ENCODE results near the gene CACNB4. TPM values are rescaled to one million over a fixed set of nuclear protein-coding genes. Genes with fewer than 3 reads are reported as not detected.

CACNB4 gene
- total and polyA plus RNA-seq, 2 of the 4 experiments (the other 2 are of a cell fraction): 0.12 to 0.36 TPM

- no peaks in the 10 kb centered on the region for H4K20me1 ChIP-seq (ENCODE audit: insufficient read depth, low read length)
- dilution Hi-C loops (cut with HindIII; ENCODE audit: low sequenced_read_pairs, unreplicated experiment): no loop called here
- DNase-seq (no peak), ATAC-seq (ENCODE audit: low read depth) (no peak)
- no peaks in the 10 kb centered on the region for H3K27me3 ChIP-seq (ENCODE audit: control insufficient read depth, insufficient read depth, low read length)
- H3K4me2 ChIP-seq (ENCODE audit: low read depth, low read length): no peak overlapping the region
- TF ChIP-seq RAD21 (IDR thresholded peaks at IDR 0.05; ENCODE audit: low read length) (no peak), FOS (IDR thresholded peaks at IDR 0.05; ENCODE audit: low read depth, low read length) (no peak), MAFK (IDR thresholded peaks at IDR 0.05; ENCODE audit: low read depth, low read length) (no peak), CHD1 (IDR thresholded peaks at IDR 0.05; ENCODE audit: low read depth, low read length) (no peak), USF2 (IDR thresholded peaks at IDR 0.05; ENCODE audit: low read depth, low read length) (no peak), CTCF (conservative IDR thresholded peaks at IDR 0.05; ENCODE audit: low read depth, low read length) (no peak), CEBPB (IDR thresholded peaks at IDR 0.05; ENCODE audit: low read depth, low read length) (no peak), SMC3 (IDR thresholded peaks at IDR 0.05; ENCODE audit: low read depth, low read length) (no peak), RFX5 (IDR thresholded peaks at IDR 0.05; ENCODE audit: low read depth, low read length) (no peak), MAZ (IDR thresholded peaks at IDR 0.05; ENCODE audit: borderline replicate concordance, low read depth, low read length) (no peak)
- H3K56ac ChIP-seq (ENCODE audit: extremely low read depth, insufficient read depth, low read length): no peak overlapping the region
- H2BK120ac ChIP-seq (ENCODE audit: low read depth, low read length): no peak overlapping the region
- H3K79me1 ChIP-seq (ENCODE audit: low read depth in 1 of 2, low read length in 2 of 2): no peaks in the 10 kb centered on the region
- no peak overlapping the region for H3K27ac ChIP-seq (ENCODE audit: insufficient read depth, low read length)
- no peak overlapping the region for H2AK9ac ChIP-seq (replicated peaks; ENCODE audit: low read depth, low read length, poor library complexity)
- no peak overlapping the region for H3K4ac ChIP-seq (ENCODE audit: low read depth, low read length)
- no peak overlapping the region for H2BK15ac ChIP-seq (ENCODE audit: low read depth, low read length)
- no peak overlapping the region for H3K4me3 ChIP-seq (ENCODE audit: insufficient read depth, low read depth, low read length)
- ChIA-PET CTCF (no interaction called here), POLR2A (ENCODE audit: unreplicated experiment) (no interaction called here)
- H3K4me1 ChIP-seq (ENCODE audit: control insufficient read depth, insufficient read depth, low read length): no peaks in the 10 kb centered on the region
- no peak overlapping the region for H3K14ac ChIP-seq (replicated peaks; ENCODE audit: low read depth, low read length)
- H4K5ac ChIP-seq (ENCODE audit: low read depth, low read length): no peak overlapping the region
- no peaks in the 10 kb centered on the region for H3K9me1 ChIP-seq (ENCODE audit: insufficient read depth, low read length)
- no peak overlapping the region for H2BK5ac ChIP-seq (ENCODE audit: low read depth, low read length, poor library complexity, severe bottlenecking)
- no peaks in the 10 kb centered on the region for H3K9me3 ChIP-seq (ENCODE audit: control insufficient read depth, insufficient read depth, low read length)
- H4K8ac ChIP-seq (ENCODE audit: low read depth in 2 of 2, low read length in 2 of 2): no peak overlapping the region
- H2AK5ac ChIP-seq (ENCODE audit: low read depth, low read length): no peak overlapping the region
- no peaks in the 10 kb centered on the region for H3K36me3 ChIP-seq (ENCODE audit: control insufficient read depth, insufficient read depth, low read length)
- intact Hi-C loops (cut with micrococcal nuclease): no loop called here
- H4K91ac ChIP-seq (ENCODE audit: insufficient read depth, low read depth, low read length): no peak overlapping the region
- no CpG with 5 or more reads among the region's 4 CpGs for WGBS, 2 experiments (ENCODE audit: extremely low coverage in 2 of 2, insufficient read length in 1 of 2)
- no peak overlapping the region for H3K23ac ChIP-seq (ENCODE audit: low read depth, low read length)
- H2BK20ac ChIP-seq (ENCODE audit: low read depth, low read length): no peak overlapping the region
- in situ Hi-C loops (cut with MboI; ENCODE audit: low sequenced_read_pairs): no loop called here
- no peak overlapping the region for H3K9ac ChIP-seq (ENCODE audit: low read depth, low read length)
- BruUV-seq (replicated peaks): no TSS peak
- no peak overlapping the region for H3K18ac ChIP-seq (ENCODE audit: low read depth, low read length)
- no peak overlapping the region for H2AFZ ChIP-seq (replicated peaks; ENCODE audit: low read length, poor library complexity)
Observed at GRCh38 chr2:151861174-151861573, 237.7 kb downstream of the CACNB4 start.
